Urothelium cell line (cell line): ENCODE measurements around the gene ARHGAP33.
"Not testable (repeated sequence)": the region's sequence is repeated elsewhere in the genome, so short reads cannot be mapped to it uniquely, and the experiment has no call there.

Experiments used
- DNase-seq: peaks from one replicate; pipeline ENCODE4 v3.0.0; 2011; ENCODE audit warnings: low spot score, mixed read lengths
- FAIRE-seq: peaks from 2 replicates; lab custom pipeline; 2011; peaks lifted over from hg19 to GRCh38; lab: Jason Lieb, UNC

The ARHGAP33 gene

GRCh38 chr19:35790981-35791813, 15.8 kb downstream of the ARHGAP33 start:
- no peak for DNase-seq

DNA sequence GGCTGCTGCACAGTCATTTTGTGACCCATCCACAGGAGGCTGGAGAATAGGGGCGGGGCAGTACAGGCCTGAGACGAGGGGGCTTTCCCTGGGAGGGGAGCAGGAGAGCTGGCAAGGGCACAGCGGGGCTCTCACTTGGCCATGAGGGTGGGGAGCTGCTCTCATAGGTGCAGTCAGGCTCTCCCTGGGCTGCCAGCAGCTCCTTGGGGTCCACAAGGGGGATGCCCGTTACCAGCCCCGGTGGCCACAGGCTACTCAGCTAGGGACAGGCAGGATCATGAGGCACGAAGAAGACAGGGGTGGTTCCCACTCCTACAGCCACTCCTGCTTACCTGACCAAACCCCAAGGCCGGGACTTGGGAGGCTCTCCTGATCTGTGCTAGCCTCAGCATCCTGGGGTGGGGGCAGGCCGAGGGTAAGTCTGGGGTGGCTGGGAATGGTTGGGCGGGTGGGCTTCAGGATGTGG, 16.5 kb downstream of the ARHGAP33 start:
- FAIRE-seq (no peak), DNase-seq (no peak)

More at GRCh38 chr19:35790981-35791813, 15.8 kb downstream of the ARHGAP33 start:
- FAIRE-seq = no peak

DNA sequence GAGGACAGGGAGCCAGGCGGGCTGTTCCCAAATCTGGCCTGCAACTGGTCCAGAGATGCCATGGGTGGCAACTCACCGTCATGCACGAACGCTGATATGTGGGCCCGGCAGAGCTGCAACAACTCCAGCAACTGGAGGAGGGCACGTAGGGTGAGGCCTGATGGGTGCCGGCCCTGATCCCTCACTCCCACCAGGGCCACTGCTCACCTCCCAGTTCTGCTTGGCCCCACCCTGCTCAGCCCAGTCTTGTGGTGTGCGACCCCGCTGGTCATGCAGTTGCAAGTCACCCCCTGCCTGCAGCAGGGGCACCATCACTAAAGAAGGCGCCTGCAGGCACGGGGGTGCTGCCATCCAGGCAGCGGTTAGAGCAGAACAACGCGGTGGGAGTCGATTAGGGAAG, 16.9 kb downstream of the ARHGAP33 start:
- no peak for DNase-seq
- no peak for FAIRE-seq

- no peak for DNase-seq
- no peak for FAIRE-seq
Measured at GRCh38 chr19:35792888-35793287, 17.5 kb downstream of the ARHGAP33 start.

DNA sequence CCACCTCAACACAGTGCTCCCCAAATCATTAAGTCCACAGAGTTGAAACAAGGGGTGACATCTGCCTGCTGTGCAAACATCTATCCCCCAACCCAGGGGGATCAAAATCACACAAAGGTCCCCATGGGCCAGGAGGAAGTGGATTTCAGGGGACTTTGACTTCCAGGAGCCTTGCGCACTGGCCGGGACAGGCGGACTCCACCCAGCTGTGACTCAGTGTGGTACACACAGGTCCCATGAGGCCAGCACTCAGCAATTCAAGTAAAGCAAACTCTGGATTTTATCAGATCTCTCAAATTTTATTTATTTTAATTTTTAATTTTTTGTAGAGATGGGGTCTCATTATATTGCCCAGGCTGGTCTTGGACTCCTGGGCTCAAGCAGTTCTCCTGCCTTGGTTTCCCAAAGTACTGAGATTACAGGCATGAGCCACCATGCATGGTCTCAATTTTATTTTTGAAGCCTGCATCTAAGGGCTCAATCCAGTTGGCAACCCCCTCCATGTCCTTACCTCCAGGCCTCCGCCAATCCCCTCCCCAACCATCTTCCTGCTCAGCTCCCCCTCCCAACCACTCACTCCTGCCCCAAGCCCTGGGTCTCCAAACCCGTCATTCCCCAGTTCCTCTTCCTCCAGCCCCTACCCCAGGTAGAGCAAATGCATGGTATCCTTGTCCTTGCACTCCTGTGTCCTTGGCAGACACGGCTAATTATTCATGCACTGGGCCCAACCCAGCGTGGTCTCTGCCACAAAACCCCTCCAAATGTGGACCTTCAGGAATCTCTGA, 18.2 kb downstream of the ARHGAP33 start:
- FAIRE-seq = no peak
- DNase-seq = no peak

GRCh38 chr19:35795564-35795963, 20.2 kb downstream of the ARHGAP33 start:
- not testable (repeated sequence) for FAIRE-seq, DNase-seq

DNA sequence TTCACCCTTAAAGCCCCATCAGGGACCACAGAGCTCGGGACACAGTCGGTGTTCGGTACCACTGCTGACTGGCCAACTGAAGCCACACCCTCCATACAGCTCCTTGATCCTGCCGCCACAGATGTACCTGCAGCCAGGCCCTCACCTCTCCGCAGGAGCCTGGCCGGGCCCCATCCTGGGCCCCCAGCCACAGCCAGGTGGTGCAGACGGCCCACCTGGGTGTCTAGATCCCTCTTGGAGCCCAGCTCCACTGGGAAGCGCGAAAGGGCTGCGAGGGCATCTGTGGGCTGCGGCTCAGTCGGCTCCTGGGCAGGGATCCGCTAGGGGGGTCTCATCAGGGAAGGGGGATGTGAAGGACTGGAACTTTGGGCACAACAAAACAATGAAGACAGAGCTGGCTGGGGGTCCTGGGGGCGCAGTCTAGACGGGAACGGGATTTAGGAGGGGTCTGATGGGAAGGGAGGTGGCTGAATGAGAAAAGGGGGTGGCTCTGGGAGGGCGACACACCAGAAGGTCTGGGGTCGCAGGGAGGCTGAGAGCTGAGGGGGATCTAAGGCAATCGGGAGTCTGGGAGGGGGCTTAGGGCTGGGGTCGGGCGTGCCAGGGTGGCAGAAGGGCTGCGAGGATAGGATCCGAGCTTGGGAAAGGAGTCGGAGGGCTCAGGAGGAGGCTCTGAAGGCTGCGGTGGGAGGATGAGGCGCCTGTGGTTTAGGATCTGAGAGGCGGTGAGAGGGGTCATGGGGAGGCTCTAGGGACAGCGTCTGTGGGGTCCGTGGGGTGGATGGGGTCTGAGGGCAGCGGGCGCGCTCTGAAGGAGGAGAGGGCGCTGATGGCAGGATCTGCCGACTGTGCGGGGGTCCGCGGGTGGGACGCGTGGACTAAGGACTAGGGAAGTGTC, 21.5 kb downstream of the ARHGAP33 start:
- FAIRE-seq = no peak
- DNase-seq = no peak

- DNase-seq (no peak), FAIRE-seq (no peak)
Measured at GRCh38 chr19:35797663-35798062, 22.3 kb downstream of the ARHGAP33 start.

GRCh38 chr19:35801828-35802227, 26.5 kb downstream of the ARHGAP33 start:
- no peak for FAIRE-seq

DNA sequence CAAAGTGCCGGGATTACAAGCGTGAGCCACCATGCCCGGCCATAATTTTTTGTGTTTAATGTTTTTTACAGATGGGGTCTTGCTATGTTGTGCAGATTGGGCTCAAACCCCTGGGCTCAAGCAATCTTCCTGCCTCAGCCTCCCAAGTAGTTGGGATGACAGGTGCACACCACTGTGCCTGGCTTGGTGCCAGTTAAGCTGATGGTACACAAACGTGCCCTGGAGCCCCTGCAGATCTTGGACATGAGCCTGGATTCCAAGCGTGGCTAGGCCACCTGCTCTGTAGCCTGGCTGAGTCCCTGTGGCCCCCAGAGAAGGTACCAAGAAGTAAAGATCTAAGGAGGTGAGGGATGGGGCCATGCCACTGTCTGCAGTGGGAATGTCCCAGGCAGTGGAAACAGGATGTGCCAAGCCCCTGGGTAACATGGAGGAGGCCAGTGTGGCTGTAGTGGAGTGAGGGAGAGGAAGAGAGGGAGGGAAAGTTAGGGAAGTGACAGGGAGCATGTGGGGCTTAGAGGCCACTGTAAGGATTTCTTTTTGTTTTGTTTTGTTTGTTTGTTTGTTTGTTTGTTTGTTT, 30.2 kb downstream of the ARHGAP33 start:
- DNase-seq (no peak), FAIRE-seq (no peak)

More at GRCh38 chr19:35801828-35802227, 26.5 kb downstream of the ARHGAP33 start:
- DNase-seq = no peak

DNA sequence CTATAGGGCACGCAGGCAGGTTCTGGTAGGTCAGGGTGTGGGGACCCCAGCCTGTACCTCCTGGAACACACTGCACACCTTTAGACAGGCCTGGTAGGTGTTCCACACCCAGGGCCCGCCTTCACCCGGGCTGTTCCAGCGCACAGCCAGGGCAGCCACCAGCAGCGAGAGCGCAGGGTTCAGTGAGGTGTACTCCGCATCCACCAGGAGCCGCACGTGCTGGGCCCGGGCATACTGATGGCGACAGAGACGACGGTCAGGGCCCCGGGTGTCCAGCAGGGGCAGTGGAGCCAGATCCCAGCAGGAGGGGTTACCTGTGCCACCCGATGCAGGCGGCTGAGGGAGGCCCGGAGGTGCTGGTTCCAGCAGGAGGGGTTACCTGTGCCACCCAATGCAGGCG, 31.2 kb downstream of the ARHGAP33 start:
- FAIRE-seq (no peak), DNase-seq (no peak)

DNA sequence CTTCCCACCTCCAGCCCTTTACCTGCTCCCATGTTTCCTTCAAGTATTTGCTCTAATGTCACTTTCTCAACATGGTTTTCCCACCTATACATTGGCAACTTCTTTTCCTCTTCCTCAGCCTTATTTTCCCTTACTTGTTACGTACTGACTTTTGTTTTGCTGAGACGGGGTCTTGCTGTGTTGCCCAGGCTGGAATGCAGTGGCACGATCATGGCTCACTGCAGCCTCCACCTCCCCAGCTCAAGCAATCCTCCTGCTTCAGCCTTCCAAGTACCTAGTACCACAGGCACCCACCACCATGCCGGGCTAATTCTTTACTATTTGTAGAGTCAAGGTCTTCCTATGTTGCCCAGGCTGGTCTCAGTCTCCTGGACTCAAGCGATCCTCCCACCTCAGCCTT, 32.3 kb downstream of the ARHGAP33 start:
- no peak for DNase-seq
- FAIRE-seq = no peak

DNA sequence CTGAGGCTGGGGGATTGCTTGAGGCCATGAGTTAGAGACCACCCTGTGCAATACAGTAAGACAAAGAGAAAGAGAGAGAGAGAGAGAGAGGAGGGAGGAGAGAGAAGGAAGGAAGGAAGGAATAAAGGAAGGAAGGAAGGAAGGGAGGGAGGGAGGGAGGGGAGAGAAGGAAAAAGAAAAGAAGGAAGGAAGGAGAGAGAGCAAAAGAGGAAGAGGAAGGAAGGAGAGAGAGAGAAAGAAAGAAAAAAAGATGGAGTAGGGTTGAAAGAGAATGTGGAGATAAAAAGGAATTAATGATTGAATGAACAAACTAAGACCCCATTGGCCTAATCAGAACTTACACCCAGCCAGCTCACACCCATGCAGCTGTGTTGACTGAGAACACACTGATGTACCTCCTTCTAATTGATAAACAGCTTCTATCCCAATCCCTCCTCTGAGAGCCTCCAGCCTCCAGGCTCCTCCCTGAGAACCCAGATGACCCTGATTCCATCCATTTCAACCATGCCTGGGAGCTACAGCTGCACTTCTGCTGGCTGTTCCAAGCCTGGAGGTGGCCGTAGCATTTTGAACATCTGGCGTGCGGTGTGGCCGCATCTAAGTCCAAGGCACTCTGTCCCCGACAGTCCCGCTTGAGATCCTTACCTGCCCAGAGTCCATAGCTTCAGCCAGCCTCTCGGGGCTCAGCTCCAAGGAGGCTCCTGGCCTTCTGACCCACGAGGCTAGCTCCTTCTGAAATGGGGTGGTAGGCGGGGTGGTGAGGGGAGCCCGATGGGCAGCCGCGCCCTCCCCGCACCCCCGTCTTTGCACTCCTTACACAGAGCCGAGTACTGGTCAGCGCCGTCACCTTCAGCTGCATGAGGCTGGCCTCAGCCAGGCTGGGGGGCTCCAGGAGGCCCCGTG, 36.2 kb downstream of the ARHGAP33 start:
- DNase-seq = no peak
- FAIRE-seq = no peak

DNA sequence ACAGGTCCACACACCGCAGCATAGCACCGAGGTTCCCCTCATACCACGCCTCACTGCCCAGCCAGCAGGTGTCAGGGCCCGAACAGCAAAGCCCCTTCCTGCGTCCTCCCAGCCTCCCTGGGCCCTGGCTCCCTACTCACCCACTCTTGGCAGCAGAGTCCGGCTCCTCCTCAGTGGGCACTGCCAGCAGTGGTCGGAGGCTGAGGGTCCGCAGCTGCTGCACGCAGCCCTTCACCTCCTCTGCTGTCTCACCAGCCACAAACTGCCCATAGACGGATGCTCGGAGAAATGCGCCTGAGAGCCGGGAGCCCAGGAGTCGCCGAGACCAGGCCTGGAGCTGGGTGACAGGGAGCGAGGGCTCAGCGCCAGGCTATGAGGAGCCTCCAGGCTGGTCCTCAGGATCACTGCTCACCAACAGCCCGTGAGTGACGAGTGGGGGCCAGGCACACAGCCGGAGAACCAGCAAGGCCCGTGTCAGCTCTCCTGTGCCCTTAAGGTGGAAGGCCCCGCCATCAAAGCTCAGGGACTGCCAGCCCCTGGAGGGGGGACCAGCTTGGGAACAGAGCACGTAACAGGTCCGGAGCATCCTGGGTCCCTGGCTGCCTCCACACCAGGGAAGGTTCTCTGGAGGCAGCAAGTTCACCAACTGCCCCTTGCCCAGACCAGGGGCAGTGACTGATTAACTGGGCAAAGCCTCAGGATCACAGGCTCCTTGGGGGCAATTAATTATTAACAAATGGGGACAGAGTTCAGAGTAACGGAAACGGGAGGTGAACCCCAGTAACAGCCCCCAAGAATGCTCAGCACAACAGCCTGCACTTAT, 37.1 kb downstream of the ARHGAP33 start, which contains the start of gene PRODH2:
Gene PRODH2, minus strand, starts transcription at position 626 of the 823 bp plus-strand sequence. Its CDS starts 40 bp downstream, at position 586.
- no peak for FAIRE-seq

DNA sequence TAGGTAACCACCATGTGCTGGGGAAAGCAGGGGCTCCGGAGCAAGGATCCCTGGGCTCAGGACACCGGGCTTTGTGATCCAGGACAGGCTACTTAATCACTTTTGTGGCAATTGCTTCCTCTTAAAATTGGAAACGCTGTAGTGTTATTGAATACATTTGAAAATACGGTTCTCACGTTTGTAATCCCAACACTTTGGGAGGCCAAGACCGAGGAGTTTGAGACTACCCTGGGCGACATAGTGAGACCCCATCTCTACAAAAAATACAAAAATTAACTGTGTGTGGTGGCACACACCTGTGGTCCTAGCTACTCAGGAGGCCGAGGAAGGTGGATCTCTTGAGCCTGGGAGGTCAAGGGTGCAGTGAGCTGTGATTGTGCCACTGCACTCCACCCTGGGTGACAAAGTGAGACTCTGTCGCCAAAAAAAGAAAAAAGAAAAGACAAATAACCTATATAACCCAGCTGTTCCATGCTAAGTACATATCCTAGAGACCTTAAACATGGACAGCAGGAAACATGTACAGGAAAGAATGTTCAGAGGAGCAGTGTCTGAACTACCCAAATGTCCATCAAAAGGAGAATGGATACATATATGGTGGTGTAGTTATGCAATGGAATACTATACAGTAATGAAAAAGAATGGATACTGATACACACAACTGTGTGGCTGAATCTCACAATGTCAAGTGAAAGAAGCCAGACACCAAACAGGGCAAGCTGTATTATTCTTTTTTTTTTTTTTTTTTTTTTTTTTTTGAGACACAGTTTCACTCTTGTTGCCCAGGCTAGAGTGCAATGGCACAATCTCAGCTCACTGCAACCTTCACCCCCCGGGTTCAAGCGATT, 37.9 kb downstream of the ARHGAP33 start:
- DNase-seq (no peak), FAIRE-seq (no peak)

More for the DNA sequence above, 37.1 kb downstream of the ARHGAP33 start, which contains the start of gene PRODH2:
- DNase-seq = no peak

DNA sequence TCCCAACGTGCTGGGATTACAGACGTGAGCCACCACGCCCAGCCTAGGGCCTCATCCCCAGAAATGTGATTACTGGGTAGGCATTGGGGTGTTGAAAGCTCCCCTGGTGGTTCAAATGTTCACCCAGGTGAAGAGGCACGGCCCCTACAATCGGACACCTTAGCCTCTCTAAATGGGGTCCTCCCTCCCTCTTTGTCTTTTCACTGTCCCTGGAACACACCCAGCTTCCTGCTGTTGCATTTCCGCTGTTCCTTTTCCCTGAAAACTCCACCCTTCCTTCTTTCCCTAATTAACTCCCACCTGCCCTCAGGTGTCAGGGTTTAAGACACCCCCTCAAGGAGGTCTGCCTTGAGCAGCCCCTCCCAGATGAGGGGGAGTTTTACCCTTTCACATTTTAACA, 40.9 kb downstream of the ARHGAP33 start:
- FAIRE-seq (no peak), DNase-seq (no peak)

DNA sequence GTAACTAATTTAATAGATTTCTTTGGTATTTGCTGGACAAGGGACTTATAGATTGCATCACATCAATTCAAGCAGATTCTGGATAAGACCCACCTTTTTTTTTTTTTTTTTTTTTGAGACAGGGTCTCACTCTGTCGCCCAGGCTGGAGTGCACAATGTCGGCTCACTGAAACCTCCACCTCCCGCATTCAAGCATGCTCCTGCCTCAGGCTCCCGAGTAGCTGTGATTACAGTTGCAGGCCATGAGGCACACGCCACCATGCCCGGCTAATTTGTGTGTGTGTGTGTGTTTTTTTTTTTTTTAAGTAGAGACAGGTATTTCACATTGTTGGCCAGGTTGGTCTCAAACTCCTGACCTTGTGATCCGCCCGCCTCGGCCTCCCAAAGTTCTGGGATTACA, 41.5 kb downstream of the ARHGAP33 start:
- DNase-seq (no peak), FAIRE-seq (no peak)
